Left renal cortex interstitium (tissue), 4 donors: ENCODE measurements around the gene GTF2I. TPM values are rescaled to one million over a fixed set of nuclear protein-coding genes. Genes with fewer than 3 reads are reported as not detected.
"Not testable (repeated sequence)": the region's sequence is repeated elsewhere in the genome, so short reads cannot be mapped to it uniquely, and the experiment has no call there.

ENCODE experiments used
- DNase-seq, 4 donors: peaks; one replicate each; pipeline ENCODE4 v3.0.0-alpha.2; 2013; ENCODE audit warnings: low read depth in 4 of 4, low spot score in 2 of 4, missing footprints in 1 of 4
- polyA plus RNA-seq, 4 donors: library from polyadenylated mRNA; unstranded; fragments of 120-200 nt; gene quantifications; one replicate each; pipeline ENCODE4 v1.2.1, GENCODE V29; 2013; ENCODE audit not compliant: insufficient read length in 4 of 4

The GTF2I gene
- polyA plus RNA-seq, 4 donors = 272 to 521 (median 366) TPM

- DNase-seq = not testable (repeated sequence)
Observed at GRCh38 chr7:74770062-74770461, 112.5 kb downstream of the GTF2I start.

GRCh38 chr7:74772093-74772492 lies 114.6 kb downstream of the GTF2I start:
- DNase-seq = not testable (repeated sequence)

- DNase-seq = not testable (repeated sequence)
Observed at GRCh38 chr7:74773760-74774750, 116.5 kb downstream of the GTF2I start, which contains the start of gene NCF1. NCF1 (plus strand) TSS chr7:74774011; CDS start chr7:74774032, 21 bp downstream.

- DNase-seq = not testable (repeated sequence)
Observed at GRCh38 chr7:74775111-74775510, 117.6 kb downstream of the GTF2I start.

- DNase-seq = not testable (repeated sequence)
Observed at GRCh38 chr7:74779053-74779452, 121.5 kb downstream of the GTF2I start.

GRCh38 chr7:74781746-74782145 lies 124.2 kb downstream of the GTF2I start:
- DNase-seq = not testable (repeated sequence)

GRCh38 chr7:74783595-74783994 lies 126.1 kb downstream of the GTF2I start:
- DNase-seq = not testable (repeated sequence)

GRCh38 chr7:74788369-74789150 lies 131.0 kb downstream of the GTF2I start:
- peak in 3 of 4 donors; percentile 17 to 51 (median 36) for DNase-seq

GRCh38 chr7:74789200-74789736 lies 131.8 kb downstream of the GTF2I start:
- not testable (repeated sequence) for DNase-seq

GRCh38 chr7:74797848-74798622 lies 140.5 kb downstream of the GTF2I start:
- DNase-seq = not testable (repeated sequence)

- not testable (repeated sequence) for DNase-seq
Observed at GRCh38 chr7:74798644-74799043, 141.1 kb downstream of the GTF2I start.

Other genes with a start within 250 kb of the GTF2I start
- gene GTF2IRD1, start 203.8 kb upstream of the GTF2I start, polyA plus RNA-seq = 10 to 100 TPM; 50.3 to 62.1 (median 55.4) TPM
- gene NCF1, start 116.3 kb downstream of the GTF2I start, polyA plus RNA-seq = 1 to 10 TPM; 1.7 to 2.1 (median 1.8) TPM
- 10 to 100 TPM; 22.2 to 54.3 (median 27.2) TPM for gene GTF2IRD2, start 193.9 kb downstream of the GTF2I start, polyA plus RNA-seq